ENCODE measurements around the gene TBC1D4.
"Not testable (repeated sequence)": the region's sequence is repeated elsewhere in the genome, so short reads cannot be mapped to it uniquely, and the experiment has no call there.

TBC1D4 gene

GRCh38 chr13:75324413-75324940, 157.5 kb downstream of the TBC1D4 start:
- DNase-seq (no peak), ATAC-seq (no peak)

DNA sequence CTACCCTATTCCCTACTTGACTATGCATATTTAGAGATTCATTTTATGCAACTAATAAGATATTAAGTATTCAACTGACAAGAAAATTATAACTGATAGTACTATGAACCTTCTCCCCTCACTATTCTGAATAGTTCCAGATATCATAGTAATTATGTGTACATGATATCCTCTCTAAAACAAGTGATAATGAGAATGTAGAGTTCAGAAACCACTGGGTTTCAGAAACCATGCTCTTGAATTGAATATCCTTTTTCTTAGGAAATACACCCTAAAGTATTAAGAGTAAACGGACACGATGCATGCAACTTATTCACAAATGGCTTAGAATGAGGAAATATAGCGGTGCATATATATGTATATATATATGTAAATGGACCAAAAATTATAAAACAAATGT, 160.9 kb downstream of the TBC1D4 start:
- ATAC-seq (peak; percentile 33), DNase-seq (no peak)

- DNase-seq = no peak
- ATAC-seq = no peak
These were observed 162.7 kb downstream of the TBC1D4 start for GRCh38 chr13:75319254-75319653.

GRCh38 chr13:75318138-75318833, 163.7 kb downstream of the TBC1D4 start:
- peak; percentile 29 for DNase-seq
- peak; percentile 80 for ATAC-seq

GRCh38 chr13:75316427-75316826, 165.5 kb downstream of the TBC1D4 start:
- DNase-seq (no peak), ATAC-seq (no peak)

DNA sequence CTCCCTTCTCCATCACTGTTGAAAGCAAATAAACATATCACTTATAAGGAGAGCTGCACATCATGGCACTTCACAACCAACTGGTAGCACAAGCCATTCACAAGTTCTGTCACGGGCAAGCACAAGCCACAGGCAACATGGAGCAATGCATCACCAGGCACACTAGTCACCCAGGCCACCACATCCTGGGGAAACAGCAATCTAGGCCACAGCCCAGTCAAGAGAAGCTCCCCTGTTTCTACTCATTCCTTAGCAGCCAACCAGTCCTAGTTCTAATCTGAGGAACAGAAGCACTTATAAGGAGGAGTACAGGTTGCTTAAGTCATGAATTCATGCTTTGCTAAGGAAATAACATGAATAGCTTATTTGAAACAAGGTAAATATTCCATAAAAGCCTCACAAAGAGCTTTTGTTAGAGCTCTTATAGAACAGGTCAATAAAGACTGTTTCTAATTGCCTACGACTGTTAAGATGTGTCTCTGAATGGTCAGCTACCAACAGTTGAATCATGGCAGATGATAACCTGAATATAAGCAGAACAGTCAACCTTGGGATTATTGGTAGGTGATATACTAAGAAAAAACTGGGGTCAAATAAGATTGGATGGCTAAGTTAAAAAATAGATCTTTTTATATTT, 169.0 kb downstream of the TBC1D4 start:
- peak; percentile 73 for DNase-seq
- peak; percentile 92 for ATAC-seq

GRCh38 chr13:75309981-75310580, 171.9 kb downstream of the TBC1D4 start:
- no peak for DNase-seq
- ATAC-seq = no peak

DNA sequence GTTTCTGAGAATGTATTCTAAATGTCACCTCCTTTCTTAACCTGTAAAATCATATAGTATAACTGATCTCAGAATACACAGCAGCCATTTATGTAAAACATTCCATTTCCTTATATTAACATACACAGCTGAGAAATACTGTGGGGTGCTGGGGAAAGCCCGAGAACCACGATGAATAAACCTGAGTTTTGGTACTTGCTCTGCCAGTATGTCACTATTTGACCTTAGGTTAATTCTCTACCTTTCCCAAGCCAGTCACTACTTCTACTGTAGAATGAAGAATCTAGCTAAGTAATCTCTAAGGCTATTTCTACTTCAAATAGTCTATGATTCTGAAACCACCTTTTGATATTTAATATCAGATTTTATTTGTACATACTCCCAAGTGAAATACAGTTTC, 173.7 kb downstream of the TBC1D4 start:
- DNase-seq = peak; percentile 52
- ATAC-seq = peak; percentile 85

DNA sequence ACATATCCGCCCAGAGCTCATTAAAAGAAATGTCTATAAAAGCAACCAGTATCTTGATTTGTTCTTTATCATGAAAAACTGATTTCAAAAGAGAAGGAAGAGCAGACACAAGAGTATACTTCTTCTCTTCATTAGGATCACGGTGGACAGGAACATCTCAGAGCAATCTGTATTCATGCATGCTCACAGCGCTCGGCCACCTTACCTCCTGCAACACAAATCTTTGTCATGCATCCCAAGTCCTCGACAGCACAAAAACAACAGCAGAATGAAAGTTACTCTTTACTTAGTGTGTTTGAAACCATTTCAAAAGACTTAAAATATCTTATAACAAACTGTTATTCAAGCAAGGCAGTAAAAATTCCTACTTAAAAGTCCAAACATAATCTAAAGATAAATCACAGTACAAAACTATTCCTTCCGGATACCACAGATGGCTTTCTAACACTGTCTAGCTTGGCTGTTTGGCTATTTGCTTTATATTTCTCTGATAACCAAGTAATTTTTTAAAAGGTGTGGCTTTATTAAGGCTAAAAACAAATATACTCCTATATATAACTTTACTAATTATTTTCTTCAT, 174.5 kb downstream of the TBC1D4 start:
- ATAC-seq (no peak), DNase-seq (no peak)

GRCh38 chr13:75306967-75307366, 175.0 kb downstream of the TBC1D4 start:
- not testable (repeated sequence) for DNase-seq, ATAC-seq

DNA sequence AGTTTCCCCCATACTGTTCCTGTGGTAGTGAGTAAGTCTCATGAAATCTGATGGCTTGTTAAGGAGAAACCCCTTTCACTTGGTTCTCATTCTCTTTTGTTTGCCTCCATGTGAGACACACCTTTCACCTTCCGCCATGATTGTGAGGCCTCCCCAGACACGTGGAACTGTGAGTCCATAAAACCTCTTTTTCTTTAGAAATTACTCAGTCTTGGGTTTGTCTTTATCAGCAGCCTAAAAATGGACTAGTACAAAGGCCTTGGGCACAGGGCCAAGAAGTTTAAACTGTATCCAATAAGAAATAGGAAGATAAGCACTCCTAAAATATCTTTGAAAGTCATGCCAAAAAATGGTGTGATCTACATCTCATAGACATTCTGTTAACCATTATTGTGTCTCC, 176.9 kb downstream of the TBC1D4 start:
- ATAC-seq = no peak
- no peak for DNase-seq

GRCh38 chr13:75303263-75303662, 178.7 kb downstream of the TBC1D4 start:
- ATAC-seq (no peak), DNase-seq (no peak)

- ATAC-seq (no peak), DNase-seq (no peak)
These were observed 179.8 kb downstream of the TBC1D4 start for GRCh38 chr13:75302071-75302698.

DNA sequence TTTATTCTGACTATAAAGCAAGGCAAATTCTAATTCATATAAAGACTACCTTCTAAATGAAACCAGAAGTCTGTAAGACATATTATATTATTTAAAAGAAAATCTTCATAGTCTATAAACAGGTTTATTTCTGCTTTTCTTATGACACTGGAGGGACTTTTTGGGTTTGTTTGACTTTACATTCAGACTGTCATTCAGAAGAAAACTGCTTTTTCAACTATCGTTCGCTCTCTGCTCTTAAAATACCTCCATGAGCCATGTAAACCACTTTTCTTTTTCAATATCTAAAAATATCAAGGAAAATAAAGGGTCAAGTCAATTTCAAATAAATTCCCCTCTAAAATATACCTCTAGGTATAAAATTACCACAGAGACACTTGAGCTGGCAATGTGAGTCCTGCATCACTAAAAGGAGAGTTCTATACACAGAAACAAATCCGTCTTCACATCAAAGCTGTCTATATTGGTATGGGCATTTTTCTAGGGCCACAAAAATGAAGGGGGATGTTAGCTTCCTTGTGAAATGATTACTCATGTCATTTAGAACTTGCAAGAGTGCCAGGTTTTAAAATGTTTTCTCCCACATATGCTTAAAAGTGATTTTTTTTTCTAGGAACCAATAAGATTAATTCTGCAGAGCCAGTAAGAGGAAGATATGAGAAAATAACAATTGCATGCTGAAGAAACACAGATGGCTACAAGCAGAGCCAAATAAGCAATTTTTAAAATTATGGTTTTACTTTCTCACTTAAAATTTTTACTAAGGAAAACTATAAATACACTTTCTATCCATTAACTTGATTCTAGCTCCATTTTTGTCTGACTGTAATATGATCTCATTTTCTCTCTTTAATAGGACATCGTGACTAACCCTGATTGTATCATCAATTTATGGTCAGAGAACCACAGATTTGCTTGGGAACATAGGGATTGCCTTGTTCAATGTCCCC, 181.8 kb downstream of the TBC1D4 start:
- ATAC-seq = peak; percentile 90
- DNase-seq = no peak

GRCh38 chr13:75299246-75299645, 182.7 kb downstream of the TBC1D4 start:
- ATAC-seq (no peak), DNase-seq (no peak)

DNA sequence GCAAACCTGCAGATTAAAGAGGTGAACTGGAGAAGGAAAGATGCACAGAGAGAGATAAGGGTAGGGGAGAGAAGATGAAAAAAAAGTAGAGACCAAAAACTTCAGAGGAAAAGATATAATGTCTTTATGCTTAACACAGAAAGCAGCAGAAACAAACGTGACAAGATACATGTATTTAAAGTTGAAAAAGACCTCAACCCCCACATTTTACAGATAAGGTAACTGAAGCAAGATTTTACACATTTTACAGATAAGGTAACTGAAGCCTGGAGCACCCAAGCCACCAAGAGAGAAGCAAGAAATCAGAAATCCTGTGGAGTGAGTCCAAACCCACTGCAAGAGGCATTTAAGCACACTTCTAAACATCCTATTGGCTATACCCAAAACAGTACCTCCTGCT, 185.3 kb downstream of the TBC1D4 start:
- ATAC-seq (no peak), DNase-seq (no peak)

DNA sequence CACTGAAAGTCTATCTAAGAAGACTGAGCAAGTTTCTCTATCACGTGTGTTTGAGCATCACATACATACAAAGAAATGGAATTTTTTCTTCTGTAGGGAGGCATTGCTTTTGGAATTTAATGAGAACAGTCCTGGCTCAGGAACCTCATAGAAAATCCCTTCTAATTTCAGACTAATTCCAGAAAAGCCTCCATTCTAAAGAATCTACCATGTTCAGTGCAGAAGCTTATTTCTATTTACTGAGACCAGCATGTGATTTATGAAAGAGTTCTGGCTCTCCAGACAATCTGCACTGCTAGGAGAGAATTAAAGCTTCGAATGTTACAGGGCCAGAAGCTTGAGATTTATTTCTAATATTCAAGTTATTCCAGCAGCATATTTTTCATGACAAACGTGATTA, 186.8 kb downstream of the TBC1D4 start:
- ATAC-seq (no peak), DNase-seq (no peak)

DNA sequence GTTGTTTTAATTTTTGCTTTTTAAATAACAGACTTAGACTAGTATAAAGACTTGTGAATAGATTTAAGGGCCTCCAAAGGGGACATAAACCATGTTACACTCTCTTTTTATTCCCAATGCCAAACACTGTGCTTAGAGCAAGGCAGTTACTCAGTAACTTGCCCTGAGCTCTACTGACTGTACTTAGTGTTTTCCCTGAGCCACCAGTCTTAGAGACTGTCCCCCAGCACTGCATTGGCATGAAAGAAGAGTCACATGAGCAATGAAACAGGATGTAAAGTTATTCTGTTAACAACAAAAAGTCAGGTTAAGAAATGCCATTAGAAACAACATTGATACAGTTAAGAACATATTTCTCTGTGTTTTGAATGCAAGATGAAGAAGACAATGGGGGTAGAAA, 187.9 kb downstream of the TBC1D4 start:
- DNase-seq = no peak
- ATAC-seq = no peak

- ATAC-seq (no peak), DNase-seq (no peak)
These were observed 196.7 kb downstream of the TBC1D4 start for GRCh38 chr13:75285310-75285709.

DNA sequence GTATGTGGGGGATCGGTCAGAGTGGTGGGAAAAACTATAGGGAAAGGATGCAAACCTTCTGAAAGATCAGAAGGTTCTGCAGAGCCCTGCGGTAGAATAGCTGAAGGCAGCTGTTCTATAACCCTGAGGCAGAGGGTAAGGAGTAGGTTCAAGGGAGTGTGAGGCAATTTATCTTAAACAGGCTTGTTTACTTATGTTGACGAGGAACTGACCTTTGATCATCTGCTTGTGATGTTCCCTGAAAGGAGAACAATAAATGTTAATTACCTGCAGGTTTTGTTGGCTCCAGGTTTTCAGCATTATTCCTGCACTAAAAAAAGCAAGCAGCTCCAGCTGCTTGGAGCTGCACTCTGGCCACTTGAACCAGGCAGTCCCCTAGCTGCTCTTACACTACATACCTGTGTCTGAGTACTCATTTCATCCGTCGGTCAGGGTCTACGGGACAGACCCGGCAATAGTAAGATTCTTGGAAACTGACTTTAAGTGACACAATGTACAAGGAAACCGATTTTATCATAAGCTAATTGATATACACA, 202.1 kb downstream of the TBC1D4 start:
- no peak for DNase-seq
- ATAC-seq = no peak

DNA sequence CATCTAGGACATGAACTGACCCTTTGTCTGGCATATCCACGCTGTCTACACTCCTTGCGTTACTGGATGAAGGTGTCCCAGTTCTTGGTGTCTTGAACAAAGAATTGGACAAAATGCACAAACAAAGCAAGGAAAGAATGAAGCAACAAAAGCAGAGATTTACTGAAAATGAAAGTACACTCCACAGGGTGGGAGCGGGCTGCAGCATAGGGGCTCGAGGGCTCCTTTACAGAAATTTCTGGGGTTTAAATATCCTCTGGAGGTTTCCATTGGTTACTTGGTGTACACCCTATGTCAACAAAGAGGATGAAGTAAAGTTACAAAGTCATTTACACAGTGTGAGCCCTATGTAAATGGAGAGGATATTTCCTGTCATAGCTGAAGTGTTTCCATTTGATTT, 208.3 kb downstream of the TBC1D4 start:
- not testable (repeated sequence) for DNase-seq, ATAC-seq

All from stimulated activated naive CD8-positive, alpha-beta T cell treated with anti-CD3 and anti-CD28 coated beads, Interleukin-15, Interleukin-2, amounts not matched to agents 100 U/mL and 50 U/mL, for 24 hours (primary cell).